GM12878 (cell line): Measurements from ENCODE around the gene F7. TPM values are rescaled to one million over a fixed set of nuclear protein-coding genes. Genes with fewer than 3 reads are reported as not detected.
A peak's percentile ranks its signal among the peaks of the same experiment; 100 is the strongest.

ENCODE experiments used
- ATAC-seq: fragments of 200-7000 bp; cut with Tn5 transposase; 3 replicates; pipeline ENCODE4 v1.9.1; 2020; ENCODE audit warnings: mild to moderate bottlenecking, moderate library complexity
- BruUV-seq: library from RNA; stranded (reverse); fragments of 400-500 nt; replicated peaks from 2 replicates; lab custom pipeline; 2021; lab: Mats Ljungman, UMichigan
- CTCF ChIA-PET: fragments of 300-600 bp; sonication (Branson Sonifier 250); formaldehyde crosslinking; extraction: SDS; loops from one replicate; lab custom pipeline; 2021; ENCODE audit warnings: inconsistent platforms; lab: Yijun Ruan, JAX
- POLR2A ChIA-PET: fragments of 350-600 bp; formaldehyde crosslinking; extraction: SDS; loops from one replicate; lab custom pipeline; 2021; ENCODE audit warnings: inconsistent platforms; lab: Charles Lee
- RAD21 ChIA-PET: fragments of 300-600 bp; sonication (Branson Sonifier 250); formaldehyde crosslinking; loops from one replicate; lab custom pipeline; 2023; ENCODE audit warnings: antibody characterized with exemption; ENCODE audit not compliant: unreplicated experiment; lab: Charles Lee
- SMC1A ChIA-PET: fragments of 300-600 bp; sonication (Branson Sonifier 250); formaldehyde crosslinking; loops from one replicate; lab custom pipeline; 2023; ENCODE audit not compliant: unreplicated experiment, uncharacterized antibody; lab: Charles Lee
- DNase-seq: peaks from one replicate; pipeline ENCODE4 v3.0.0-alpha.2; 2011; ENCODE audit warnings: low read depth, low spot score
- FAIRE-seq: peaks from 3 replicates; lab custom pipeline; 2011; peaks lifted over from hg19 to GRCh38; lab: Jason Lieb, UNC
- H2AFZ ChIP-seq: 2 replicates; pipeline ENCODE4 v1.6.0; 2011; ENCODE audit warnings: low read depth, low read length, control low read depth; ENCODE audit not compliant: control insufficient read depth
- H3K27ac ChIP-seq: 2 replicates; pipeline ENCODE4 v1.5.1; 2011; ENCODE audit warnings: control low read depth; ENCODE audit not compliant: control insufficient read depth, insufficient read depth
- H3K27me3 ChIP-seq, 2 experiments: replicated peaks in 1 of 2; 2 replicates each; pipeline versions ENCODE4 v1.6.0 to v1.6.1; 2011; ENCODE audit warnings: low read length in 1 of 2; ENCODE audit not compliant: control insufficient read depth in 2 of 2, insufficient read depth in 2 of 2
- H3K36me3 ChIP-seq, 2 experiments: 2 replicates each; pipeline ENCODE4 v1.5.1; 2011; ENCODE audit warnings: low read length in 1 of 2; ENCODE audit not compliant: control insufficient read depth in 2 of 2, insufficient read depth in 2 of 2
- H3K4me1 ChIP-seq: 2 replicates; pipeline ENCODE4 v1.6.1; 2011; ENCODE audit warnings: mild to moderate bottlenecking, low read length, moderate library complexity, mixed read lengths; ENCODE audit not compliant: control insufficient read depth, insufficient read depth
- H3K4me2 ChIP-seq: 2 replicates; pipeline ENCODE4 v1.6.0; 2011; ENCODE audit warnings: control low read depth; ENCODE audit not compliant: control insufficient read depth, insufficient read depth
- H3K4me3 ChIP-seq: fragments of 200-600 bp; sonication (generic); 2 replicates; pipeline ENCODE4 v1.5.1; 2016
- H3K79me2 ChIP-seq: 2 replicates; pipeline ENCODE4 v1.6.0; 2011; ENCODE audit warnings: low read length; ENCODE audit not compliant: control insufficient read depth, insufficient read depth
- H3K9ac ChIP-seq: 2 replicates; pipeline ENCODE4 v1.8.0; 2011; ENCODE audit warnings: low read length, control low read depth, mixed read lengths; ENCODE audit not compliant: control insufficient read depth, insufficient read depth
- H3K9me3 ChIP-seq: replicated peaks from 3 replicates; pipeline ENCODE4 v1.5.1; 2011; ENCODE audit warnings: mild to moderate bottlenecking, low read length; ENCODE audit not compliant: control insufficient read depth, insufficient read depth
- H4K20me1 ChIP-seq: 2 replicates; pipeline ENCODE4 v1.6.0; 2011; ENCODE audit not compliant: control insufficient read depth, insufficient read depth
- TCF3 ChIP-seq: IDR thresholded peaks from 2 replicates; pipeline ENCODE4 v1.6.1; 2012; ENCODE audit warnings: low read depth, mild to moderate bottlenecking, low read length, borderline replicate concordance; ENCODE audit not compliant: insufficient read depth
- WGBS: methylation state at CpG from one replicate; pipeline ENCODE4 v1.1.6; 2016; ENCODE audit warnings: low lambda C conversion rate; ENCODE audit not compliant: insufficient replicate concordance, insufficient coverage; ENCODE audit errors: missing lambda C conversion rate; 5-methylcytosine and 5-hydroxymethylcytosine counted together
- in situ Hi-C: fragments of 300-500 bp; cut with MboI; formaldehyde crosslinking; loops from 9 replicates; pipeline ENCODE4 v1.14.3; 2018; ENCODE audit warnings: mixed read lengths
- intact Hi-C: fragments of 100-400 bp; cut with micrococcal nuclease; formaldehyde crosslinking; loops from one replicate; pipeline ENCODE4 v1.14.2; 2022; ENCODE audit not compliant: unreplicated experiment
- polyA plus RNA-seq, 11 experiments: library from polyadenylated mRNA; depleted of rRNA in 4 of 11; unstranded in 6 of 11; stranded (reverse) in 5 of 11; fragments of >200 nt; fragmentation: Nextera tagmentation in 4 of 11; fragmentation: Illumina TruSeq in 1 of 11; extraction: Ambion mirVana in 4 of 11; extraction: Trizol in 1 of 11; gene quantifications; 1 replicate in 1 of 11; 2 replicates in 10 of 11; pipeline versions ENCODE4 v1.2.1 to v1.2.3, GENCODE V29; 2011 to 2016; ENCODE audit warnings: inconsistent platforms in 2 of 11, missing spikeins in 2 of 11, low read depth in 1 of 11
- total RNA-seq, 4 experiments: library from RNA; depleted of rRNA in 3 of 4; stranded (reverse); fragments of >200 nt in 3 of 4; fragmentation: Illumina TruSeq in 1 of 4; extraction: Trizol in 1 of 4; gene quantifications; 2 replicates each; pipeline versions ENCODE4 v1.2.1 to v1.2.3, GENCODE V29; 2013 to 2021
- TF ChIP-seq, protein P1 (sequence below): fragments of 450-650 bp; IDR thresholded peaks from 2 replicates; pipeline ENCODE4 v1.6.1; 2016; ENCODE audit warnings: mild to moderate bottlenecking, moderate library complexity, borderline replicate concordance

F7 gene
- total and polyA plus RNA-seq, 10 of the 15 experiments (the other 5 are each of a cell fraction or from before 2014, with no cell fraction given) = not detected

DNA sequence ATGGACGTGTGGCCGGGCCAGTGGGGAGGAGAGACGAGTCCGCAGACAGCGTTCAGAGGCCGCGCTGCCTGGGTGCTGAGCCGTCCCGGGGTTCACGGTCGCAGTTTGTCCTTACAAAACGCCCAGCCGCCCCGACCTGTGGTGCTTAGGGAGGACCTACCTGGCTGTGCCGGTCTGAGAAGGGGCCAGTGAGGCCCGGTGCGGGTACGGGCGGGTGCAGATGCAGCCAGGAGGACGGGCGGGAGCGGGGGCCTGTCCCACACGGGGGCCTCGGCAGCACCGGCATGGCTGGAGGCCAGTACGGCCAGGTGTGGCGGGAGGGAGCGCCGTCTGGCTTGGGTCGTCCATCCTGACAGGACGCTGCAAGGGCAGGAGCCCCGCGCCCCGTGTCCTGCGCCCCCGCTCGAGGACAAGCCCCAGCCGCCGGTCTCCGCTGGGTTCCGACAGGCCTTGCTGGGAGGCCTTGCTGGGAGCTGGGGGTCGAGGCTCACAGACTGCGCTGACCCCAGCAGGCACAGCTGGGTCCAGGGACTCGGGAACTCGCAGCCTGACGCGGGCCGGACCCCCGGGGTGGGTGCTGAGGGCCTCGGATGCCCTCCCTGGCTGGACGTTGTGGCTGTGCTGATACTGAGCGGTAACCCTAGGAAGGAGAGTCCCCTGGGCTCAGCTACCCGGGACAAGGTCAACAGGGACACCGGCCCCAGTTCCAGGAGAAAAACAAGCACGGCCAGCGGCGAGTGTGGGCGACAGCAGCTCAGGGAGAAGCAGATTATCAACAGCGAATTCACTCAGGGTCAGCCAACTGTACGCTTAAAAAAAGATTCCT is 47.6 kb downstream of the F7 start:
- intact Hi-C loops (loop anchor here (5.0 kb wide), 1 partner anchor 54 kb away; the partner anchor contains the start of genes CUL4A and PCID2), in situ Hi-C loops (no loop called here)
- Histone ChIP-seq H3K36me3 (no peaks in the 10 kb centered on the region), H3K27ac (no peak overlapping the region), H3K4me1 (peaks cover 8% of the 10 kb centered on the region), H2AFZ (peak overlapping the region; percentile 90), H3K9ac (peak overlapping the region; percentile 48; the same call in 1 of the 2 replicates), H3K79me2 (no peaks in the 10 kb centered on the region), H3K4me3 (peak overlapping the region; percentile 46), H3K9me3 (peaks cover 6% of the 10 kb centered on the region; the same call in 1 of the 3 replicates), H3K4me2 (peak overlapping the region; percentile 78), H4K20me1 (no peaks in the 10 kb centered on the region), H3K27me3 (peaks cover 0 to 5% of the 10 kb centered on the region in 2 experiments; a peak in 3 of 4 replicates)
- POLR2A ChIA-PET = no interaction called here
- ATAC-seq (peak; percentile 61), DNase-seq (no peak), FAIRE-seq (no peak)
- BruUV-seq = no TSS peak
- WGBS = 36% methylated on average over 48 of the region's 60 CpGs
- TF ChIP-seq, protein P1, sequence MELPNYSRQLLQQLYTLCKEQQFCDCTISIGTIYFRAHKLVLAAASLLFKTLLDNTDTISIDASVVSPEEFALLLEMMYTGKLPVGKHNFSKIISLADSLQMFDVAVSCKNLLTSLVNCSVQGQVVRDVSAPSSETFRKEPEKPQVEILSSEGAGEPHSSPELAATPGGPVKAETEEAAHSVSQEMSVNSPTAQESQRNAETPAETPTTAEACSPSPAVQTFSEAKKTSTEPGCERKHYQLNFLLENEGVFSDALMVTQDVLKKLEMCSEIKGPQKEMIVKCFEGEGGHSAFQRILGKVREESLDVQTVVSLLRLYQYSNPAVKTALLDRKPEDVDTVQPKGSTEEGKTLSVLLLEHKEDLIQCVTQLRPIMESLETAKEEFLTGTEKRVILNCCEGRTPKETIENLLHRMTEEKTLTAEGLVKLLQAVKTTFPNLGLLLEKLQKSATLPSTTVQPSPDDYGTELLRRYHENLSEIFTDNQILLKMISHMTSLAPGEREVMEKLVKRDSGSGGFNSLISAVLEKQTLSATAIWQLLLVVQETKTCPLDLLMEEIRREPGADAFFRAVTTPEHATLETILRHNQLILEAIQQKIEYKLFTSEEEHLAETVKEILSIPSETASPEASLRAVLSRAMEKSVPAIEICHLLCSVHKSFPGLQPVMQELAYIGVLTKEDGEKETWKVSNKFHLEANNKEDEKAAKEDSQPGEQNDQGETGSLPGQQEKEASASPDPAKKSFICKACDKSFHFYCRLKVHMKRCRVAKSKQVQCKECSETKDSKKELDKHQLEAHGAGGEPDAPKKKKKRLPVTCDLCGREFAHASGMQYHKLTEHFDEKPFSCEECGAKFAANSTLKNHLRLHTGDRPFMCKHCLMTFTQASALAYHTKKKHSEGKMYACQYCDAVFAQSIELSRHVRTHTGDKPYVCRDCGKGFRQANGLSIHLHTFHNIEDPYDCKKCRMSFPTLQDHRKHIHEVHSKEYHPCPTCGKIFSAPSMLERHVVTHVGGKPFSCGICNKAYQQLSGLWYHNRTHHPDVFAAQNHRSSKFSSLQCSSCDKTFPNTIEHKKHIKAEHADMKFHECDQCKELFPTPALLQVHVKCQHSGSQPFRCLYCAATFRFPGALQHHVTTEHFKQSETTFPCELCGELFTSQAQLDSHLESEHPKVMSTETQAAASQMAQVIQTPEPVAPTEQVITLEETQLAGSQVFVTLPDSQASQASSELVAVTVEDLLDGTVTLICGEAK = peak; percentile 50
- TF ChIP-seq TCF3 = no peak
- CTCF ChIA-PET = no interaction called here
- RAD21 ChIA-PET = no interaction called here
- SMC1A ChIA-PET = no interaction called here
